Caco-2 (cell line): ENCODE data around the gene TMOD1. TPM values are rescaled to one million over a fixed set of nuclear protein-coding genes. Genes with fewer than 3 reads are reported as not detected.

Experiments
- BruUV-seq: library from RNA; stranded (reverse); fragments of 400-500 nt; replicated peaks from 2 replicates; lab custom pipeline; 2021; lab: Mats Ljungman, UMichigan
- CTCF ChIA-PET: fragments of 300-600 bp; sonication (Branson Sonifier 250); formaldehyde crosslinking; loops from one replicate; lab custom pipeline; 2022; ENCODE audit warnings: antibody characterized with exemption; lab: Charles Lee
- POLR2A ChIA-PET: fragments of 300-600 bp; sonication (Branson Sonifier 250); formaldehyde crosslinking; loops from one replicate; lab custom pipeline; 2022; ENCODE audit warnings: antibody characterized with exemption; lab: Charles Lee
- DNase-seq, 2 experiments: peaks; one replicate each; pipeline versions ENCODE4 v3.0.0 to v3.0.0-alpha.2; 2020 to 2022
- H3K27me3 ChIP-seq: replicated peaks from 2 replicates; pipeline ENCODE4 v1.6.0; 2011; ENCODE audit warnings: low read length; ENCODE audit not compliant: control insufficient read depth, insufficient read depth
- H3K36me3 ChIP-seq: 2 replicates; pipeline ENCODE4 v1.5.1; 2011; ENCODE audit warnings: low read length; ENCODE audit not compliant: control insufficient read depth, insufficient read depth
- H3K4me1 ChIP-seq: fragments of 250-450 bp; sonication (Bioruptor Pico); 2 replicates; pipeline ENCODE4 v1.5.1; 2020; ENCODE audit warnings: mild to moderate bottlenecking
- H3K4me3 ChIP-seq: 2 replicates; pipeline ENCODE4 v1.5.1; 2011; ENCODE audit warnings: low read depth, mild to moderate bottlenecking, control low read depth, low read length
- H3K9me3 ChIP-seq: fragments of 250-450 bp; sonication (Bioruptor Pico); 2 replicates; pipeline ENCODE4 v1.5.1; 2020; ENCODE audit warnings: mild to moderate bottlenecking, moderate library complexity
- H3K27ac Mint-ChIP-seq: one replicate; pipeline ENCODE4 v1.8.0; 2022; ENCODE audit warnings: mixed read lengths; ENCODE audit not compliant: unreplicated experiment
- H3K27me3 Mint-ChIP-seq: one replicate; pipeline ENCODE4 v1.8.0; 2022; ENCODE audit warnings: mixed read lengths; ENCODE audit not compliant: insufficient read depth, unreplicated experiment
- H3K36me3 Mint-ChIP-seq: one replicate; pipeline ENCODE4 v1.8.0; 2022; ENCODE audit warnings: mild to moderate bottlenecking, mixed read lengths; ENCODE audit not compliant: insufficient read depth, unreplicated experiment
- H3K4me1 Mint-ChIP-seq: one replicate; pipeline ENCODE4 v1.8.0; 2022; ENCODE audit warnings: low read depth, mixed read lengths; ENCODE audit not compliant: unreplicated experiment
- H3K4me3 Mint-ChIP-seq: one replicate; pipeline ENCODE4 v1.8.0; 2022; ENCODE audit warnings: mild to moderate bottlenecking, moderate library complexity, mixed read lengths; ENCODE audit not compliant: unreplicated experiment
- H3K9me3 Mint-ChIP-seq: one replicate; pipeline ENCODE4 v1.8.0; 2022; ENCODE audit warnings: mixed read lengths; ENCODE audit not compliant: unreplicated experiment
- intact Hi-C: fragments of 100-400 bp; cut with micrococcal nuclease; formaldehyde crosslinking; loops from one replicate; pipeline ENCODE4 v1.10.0; 2022; ENCODE audit not compliant: unreplicated experiment
- total RNA-seq: library from RNA; stranded (reverse); gene quantifications from 2 replicates; pipeline ENCODE4 v1.2.3, GENCODE V29; 2022
- TF ChIP-seq, protein P1 (sequence below), 2 experiments: fragments of 200-600 bp in 1 of 2; IDR thresholded peaks; 1 replicate in 1 of 2; 2 replicates in 1 of 2; pipeline versions ENCODE4 v1.5.1 to v1.8.0; 2011 to 2022; ENCODE audit warnings: antibody characterized with exemption in 1 of 2, control low read depth in 1 of 2, inconsistent platforms in 1 of 2, low read depth in 1 of 2, low read length in 1 of 2, mild to moderate bottlenecking in 1 of 2, moderate library complexity in 1 of 2; ENCODE audit not compliant: insufficient read depth in 1 of 2, severe bottlenecking in 1 of 2, unreplicated experiment in 1 of 2

TMOD1 gene
- total RNA-seq, 1 experiment from 2014 or later, result 1.1 TPM

DNA sequence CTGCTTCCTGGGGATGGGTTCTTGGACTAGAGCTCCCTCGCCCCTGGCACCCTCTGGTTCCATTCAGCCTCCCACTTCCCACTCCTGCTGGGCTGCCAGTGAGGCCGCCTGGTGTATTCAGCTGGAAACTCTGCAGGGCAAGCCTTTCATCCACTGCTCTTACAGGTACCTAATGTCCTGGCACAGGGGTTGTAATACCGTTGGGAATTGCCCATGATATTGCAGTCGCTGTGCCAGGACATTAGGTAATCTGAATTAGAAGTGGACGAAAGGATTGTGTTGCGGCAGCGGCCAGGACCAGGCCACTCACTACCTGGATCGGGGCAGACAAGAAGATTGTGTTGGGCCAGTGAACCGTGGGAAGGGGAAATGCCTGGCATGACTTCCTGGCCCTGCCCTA lies 13.1 kb downstream of the TMOD1 start:
- no peak overlapping the region for H3K4me3 Mint-ChIP-seq
- CTCF ChIA-PET, result no interaction called here
- no peaks in the 10 kb centered on the region for H3K9me3 Mint-ChIP-seq
- Histone ChIP-seq H3K4me1 (no peaks in the 10 kb centered on the region), H3K4me3 (no peak overlapping the region), H3K36me3 (no peaks in the 10 kb centered on the region), H3K9me3 (no peaks in the 10 kb centered on the region), H3K27me3 (no peaks in the 10 kb centered on the region)
- intact Hi-C loops, result no loop called here
- H3K4me1 Mint-ChIP-seq, result no peaks in the 10 kb centered on the region
- DNase-seq, result no peak
- no peaks in the 10 kb centered on the region for H3K27me3 Mint-ChIP-seq
- POLR2A ChIA-PET, result no interaction called here
- TF ChIP-seq, protein P1, sequence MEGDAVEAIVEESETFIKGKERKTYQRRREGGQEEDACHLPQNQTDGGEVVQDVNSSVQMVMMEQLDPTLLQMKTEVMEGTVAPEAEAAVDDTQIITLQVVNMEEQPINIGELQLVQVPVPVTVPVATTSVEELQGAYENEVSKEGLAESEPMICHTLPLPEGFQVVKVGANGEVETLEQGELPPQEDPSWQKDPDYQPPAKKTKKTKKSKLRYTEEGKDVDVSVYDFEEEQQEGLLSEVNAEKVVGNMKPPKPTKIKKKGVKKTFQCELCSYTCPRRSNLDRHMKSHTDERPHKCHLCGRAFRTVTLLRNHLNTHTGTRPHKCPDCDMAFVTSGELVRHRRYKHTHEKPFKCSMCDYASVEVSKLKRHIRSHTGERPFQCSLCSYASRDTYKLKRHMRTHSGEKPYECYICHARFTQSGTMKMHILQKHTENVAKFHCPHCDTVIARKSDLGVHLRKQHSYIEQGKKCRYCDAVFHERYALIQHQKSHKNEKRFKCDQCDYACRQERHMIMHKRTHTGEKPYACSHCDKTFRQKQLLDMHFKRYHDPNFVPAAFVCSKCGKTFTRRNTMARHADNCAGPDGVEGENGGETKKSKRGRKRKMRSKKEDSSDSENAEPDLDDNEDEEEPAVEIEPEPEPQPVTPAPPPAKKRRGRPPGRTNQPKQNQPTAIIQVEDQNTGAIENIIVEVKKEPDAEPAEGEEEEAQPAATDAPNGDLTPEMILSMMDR (IDR thresholded peaks at IDR 0.05; ENCODE audit: insufficient read depth in 1 of 2, low read depth in 1 of 2, low read length in 1 of 2, severe bottlenecking in 1 of 2, unreplicated experiment in 1 of 2), result no peak
- no TSS peak for BruUV-seq
- no peak overlapping the region for H3K27ac Mint-ChIP-seq
- H3K36me3 Mint-ChIP-seq, result no peaks in the 10 kb centered on the region

DNA sequence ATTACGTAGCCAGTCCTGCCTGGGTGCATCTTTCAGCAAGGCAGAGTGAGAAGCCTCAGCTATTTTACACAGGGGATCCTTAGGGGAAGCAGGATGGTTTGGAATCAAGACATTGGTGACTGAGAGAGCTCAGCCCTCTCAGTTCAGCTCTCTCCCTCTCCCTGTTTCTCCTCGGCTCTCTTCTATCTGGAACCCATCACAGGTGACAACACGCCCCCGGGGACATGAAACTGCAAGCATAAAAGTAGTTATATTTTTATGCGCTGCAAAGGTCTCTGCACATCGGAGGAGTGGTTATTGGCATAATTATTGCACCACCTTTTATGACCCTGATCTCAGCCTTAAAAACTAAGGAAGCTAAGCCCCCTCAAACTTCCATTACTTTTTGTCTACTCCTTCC lies 14.2 kb downstream of the TMOD1 start:
- intact Hi-C loops, result no loop called here
- CTCF ChIA-PET, result interaction anchor here (0.6 kb wide), 2 partner anchors 94 to 164 kb away, joined by 3 read pairs; no protein-coding TSS in a partner anchor

DNA sequence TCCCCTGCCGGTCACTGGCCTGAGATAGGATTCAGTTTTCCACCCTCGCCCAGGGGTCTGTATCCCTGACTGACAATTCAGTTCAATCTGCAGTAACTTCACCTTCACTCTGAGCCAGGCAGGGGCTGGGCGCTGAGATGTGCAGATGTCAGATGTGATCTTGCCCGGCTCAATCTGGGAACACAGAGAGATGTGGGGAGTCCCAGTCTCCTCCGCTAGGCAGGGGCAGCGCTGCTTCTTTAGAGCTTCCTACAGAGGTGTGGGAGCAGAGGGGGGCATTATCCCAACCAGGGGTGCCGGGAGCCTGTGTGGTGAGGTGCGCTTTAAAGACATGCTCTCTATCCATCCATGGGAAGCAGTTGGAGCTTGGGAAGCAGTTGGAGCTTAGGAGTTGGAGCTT lies 14.6 kb downstream of the TMOD1 start:
- intact Hi-C loops, result no loop called here

More for the DNA sequence above, 14.2 kb downstream of the TMOD1 start:
- Histone ChIP-seq H3K27me3 (no peaks in the 10 kb centered on the region), H3K36me3 (no peaks in the 10 kb centered on the region), H3K9me3 (no peaks in the 10 kb centered on the region), H3K4me1 (no peaks in the 10 kb centered on the region), H3K4me3 (no peak overlapping the region)
- H3K36me3 Mint-ChIP-seq, result no peaks in the 10 kb centered on the region
- no peak for DNase-seq
- no TSS peak for BruUV-seq
- no peaks in the 10 kb centered on the region for H3K4me1 Mint-ChIP-seq
- H3K4me3 Mint-ChIP-seq, result no peak overlapping the region
- H3K9me3 Mint-ChIP-seq, result no peaks in the 10 kb centered on the region
- no peak overlapping the region for H3K27ac Mint-ChIP-seq
- H3K27me3 Mint-ChIP-seq, result no peaks in the 10 kb centered on the region
- TF ChIP-seq, protein P1 (IDR thresholded peaks at IDR 0.05; ENCODE audit: insufficient read depth in 1 of 2, low read depth in 1 of 2, low read length in 1 of 2, severe bottlenecking in 1 of 2, unreplicated experiment in 1 of 2), result no peak
- POLR2A ChIA-PET, result interaction anchor here (0.5 kb wide), 1 partner anchor 8 kb away, joined by 3 read pairs; no protein-coding TSS in a partner anchor

More for the DNA sequence above, 14.6 kb downstream of the TMOD1 start:
- Mint-ChIP-seq H3K36me3 (no peaks in the 10 kb centered on the region), H3K27ac (no peak overlapping the region), H3K4me1 (no peaks in the 10 kb centered on the region), H3K27me3 (no peaks in the 10 kb centered on the region), H3K9me3 (no peaks in the 10 kb centered on the region), H3K4me3 (no peak overlapping the region)
- no TSS peak for BruUV-seq
- no peaks in the 10 kb centered on the region for H3K36me3 ChIP-seq
- TF ChIP-seq, protein P1 (IDR thresholded peaks at IDR 0.05; ENCODE audit: insufficient read depth in 1 of 2, low read depth in 1 of 2, low read length in 1 of 2, severe bottlenecking in 1 of 2, unreplicated experiment in 1 of 2), result no peak
- H3K27me3 ChIP-seq, result no peaks in the 10 kb centered on the region
- no peak overlapping the region for H3K4me3 ChIP-seq
- DNase-seq, result no peak
- ChIA-PET POLR2A (interaction anchor here (0.5 kb wide), 1 partner anchor 8 kb away, joined by 3 read pairs; no protein-coding TSS in a partner anchor), CTCF (no interaction called here)
- H3K4me1 ChIP-seq, result no peaks in the 10 kb centered on the region
- no peaks in the 10 kb centered on the region for H3K9me3 ChIP-seq
